Measurements from ENCODE around the gene TBC1D5.

DNA sequence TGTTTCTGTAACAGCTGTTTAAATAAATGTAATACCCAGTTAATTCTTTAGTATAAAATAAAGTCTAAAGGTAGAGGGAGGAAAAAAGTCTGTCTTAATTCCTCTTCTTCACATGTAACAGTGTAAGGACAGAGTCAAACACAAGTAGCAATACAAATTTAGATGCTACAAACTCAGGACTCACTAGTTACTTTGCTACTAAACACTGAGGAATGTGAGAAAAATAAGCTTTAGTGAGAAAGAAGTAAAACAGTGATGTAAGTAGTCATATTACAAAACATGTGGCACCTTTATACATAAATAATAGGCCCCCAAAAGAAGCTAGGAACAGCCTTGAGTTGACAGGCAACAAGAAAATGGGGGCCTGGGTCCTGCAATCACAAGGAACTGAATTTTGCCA, 113.0 kb downstream of the TBC1D5 start:
- TF ChIP-seq, protein P1, sequence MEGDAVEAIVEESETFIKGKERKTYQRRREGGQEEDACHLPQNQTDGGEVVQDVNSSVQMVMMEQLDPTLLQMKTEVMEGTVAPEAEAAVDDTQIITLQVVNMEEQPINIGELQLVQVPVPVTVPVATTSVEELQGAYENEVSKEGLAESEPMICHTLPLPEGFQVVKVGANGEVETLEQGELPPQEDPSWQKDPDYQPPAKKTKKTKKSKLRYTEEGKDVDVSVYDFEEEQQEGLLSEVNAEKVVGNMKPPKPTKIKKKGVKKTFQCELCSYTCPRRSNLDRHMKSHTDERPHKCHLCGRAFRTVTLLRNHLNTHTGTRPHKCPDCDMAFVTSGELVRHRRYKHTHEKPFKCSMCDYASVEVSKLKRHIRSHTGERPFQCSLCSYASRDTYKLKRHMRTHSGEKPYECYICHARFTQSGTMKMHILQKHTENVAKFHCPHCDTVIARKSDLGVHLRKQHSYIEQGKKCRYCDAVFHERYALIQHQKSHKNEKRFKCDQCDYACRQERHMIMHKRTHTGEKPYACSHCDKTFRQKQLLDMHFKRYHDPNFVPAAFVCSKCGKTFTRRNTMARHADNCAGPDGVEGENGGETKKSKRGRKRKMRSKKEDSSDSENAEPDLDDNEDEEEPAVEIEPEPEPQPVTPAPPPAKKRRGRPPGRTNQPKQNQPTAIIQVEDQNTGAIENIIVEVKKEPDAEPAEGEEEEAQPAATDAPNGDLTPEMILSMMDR (IDR thresholded peaks at IDR 0.05): no peak
- no peak for TF ChIP-seq POLR2A (IDR thresholded peaks at IDR 0.05)
